ENCODE measurements around the gene MYCBP. TPM values are rescaled to one million over a fixed set of nuclear protein-coding genes. Genes with fewer than 3 reads are reported as not detected.

The MYCBP gene
- total RNA-seq, 1 experiment from 2014 or later, result 33.1 TPM

- H2AK5ac ChIP-seq (ENCODE audit: insufficient read length, low read length), result no peak overlapping the region
- no peaks in the 10 kb centered on the region for H3K27me3 ChIP-seq (ENCODE audit: insufficient read depth, low read length)
- H3K23me2 ChIP-seq (ENCODE audit: insufficient read length, low read depth, low read length, poor library complexity, severe bottlenecking), result peaks cover 9% of the 10 kb centered on the region
- H3K79me2 ChIP-seq (ENCODE audit: insufficient read depth, low read length), result peaks cover 2% of the 10 kb centered on the region; the same call in 1 of the 2 replicates
- H3K79me1 ChIP-seq (ENCODE audit: insufficient read depth, low read depth, low read length, poor library complexity, severe bottlenecking), result peaks cover 4% of the 10 kb centered on the region
- Mint-ChIP-seq H3K9me3 (no peaks in the 10 kb centered on the region), H3K27me3 (ENCODE audit: low read depth) (no peaks in the 10 kb centered on the region), H3K4me3 (peak overlapping the region; percentile 92 to 96), H3K4me1 (peaks cover 5 to 17% of the 10 kb centered on the region in 2 experiments), H3K27ac (peak overlapping the region in 2 of 3 experiments; percentile 44 to 57; a peak in 2 of 7 replicates), H3K36me3 (ENCODE audit: insufficient read depth in 1 of 3, low read depth in 3 of 3) (peaks cover 8 to 22% (median 16%) of the 10 kb centered on the region in 3 experiments; a peak in 6 of 7 replicates)
- H4K91ac ChIP-seq (ENCODE audit: insufficient read length, low read depth, low read length), result no peak overlapping the region
- DNase-seq, result no peak
- H3K27ac ChIP-seq (ENCODE audit: insufficient read length, low read depth, low read length), result no peak overlapping the region
- no peak overlapping the region for H3T11ph ChIP-seq (ENCODE audit: low read length)
- H4K5ac ChIP-seq (ENCODE audit: insufficient read length, low read depth, low read length), result no peak overlapping the region
- peak overlapping the region; percentile 62 for H3K9ac ChIP-seq (ENCODE audit: extremely low read depth, insufficient read length, low read length)
- no peak overlapping the region for H2BK20ac ChIP-seq (ENCODE audit: low read depth, low read length, poor library complexity, severe bottlenecking)
- WGBS (ENCODE audit: extremely low coverage, insufficient read length, low lambda C conversion rate), result no CpG with 5 or more reads among the region's 51 CpGs
- H3K4me2 ChIP-seq (ENCODE audit: insufficient read depth, insufficient read length, low read length), result peak overlapping the region; percentile 99
- H3K56ac ChIP-seq (ENCODE audit: insufficient read length, low read depth, low read length), result no peak overlapping the region
- H2BK5ac ChIP-seq (ENCODE audit: insufficient read length, low read length), result no peak overlapping the region
- H3K23ac ChIP-seq (ENCODE audit: insufficient read length, low read depth, low read length), result no peak overlapping the region
- no peak overlapping the region for H2BK120ac ChIP-seq (ENCODE audit: low read depth, low read length, poor library complexity, severe bottlenecking)
- H4K8ac ChIP-seq (replicated peaks; ENCODE audit: insufficient read length, low read depth, low read length), result no peak overlapping the region
- no peak overlapping the region for H2BK15ac ChIP-seq (ENCODE audit: low read depth, low read length)
- H2BK12ac ChIP-seq (ENCODE audit: insufficient read length, low read depth, low read length), result no peak overlapping the region
- H3K4ac ChIP-seq (ENCODE audit: low read depth, low read length), result no peak overlapping the region
- H3K4me1 ChIP-seq (ENCODE audit: insufficient read depth, low read length), result no peaks in the 10 kb centered on the region
- TF ChIP-seq CTCF (conservative IDR thresholded peaks at IDR 0.05), result no peak
- H2AFZ ChIP-seq (ENCODE audit: low read length), result no peak overlapping the region
- H3K14ac ChIP-seq (ENCODE audit: insufficient read depth, low read length), result no peak overlapping the region; the same call in 1 of the 2 replicates
- no peaks in the 10 kb centered on the region for H3K9me3 ChIP-seq (ENCODE audit: control insufficient read depth, low read depth, low read length)
- H3K18ac ChIP-seq (ENCODE audit: insufficient read length, low read depth, low read length), result no peak overlapping the region
- H4K20me1 ChIP-seq (ENCODE audit: control insufficient read depth, insufficient read depth, insufficient read length), result no peaks in the 10 kb centered on the region
These were observed 14.2 kb downstream of the MYCBP start for GRCh38 chr1:38858833-38859560.
